Measurements from ENCODE around the gene CCDC171. TPM values are rescaled to one million over a fixed set of nuclear protein-coding genes. Genes with fewer than 3 reads are reported as not detected.

The CCDC171 gene
- total and polyA plus RNA-seq, 2 of the 13 experiments (the other 11 are each of a cell fraction or from before 2014, with no cell fraction given): 0.95 to 2.5 TPM

DNA sequence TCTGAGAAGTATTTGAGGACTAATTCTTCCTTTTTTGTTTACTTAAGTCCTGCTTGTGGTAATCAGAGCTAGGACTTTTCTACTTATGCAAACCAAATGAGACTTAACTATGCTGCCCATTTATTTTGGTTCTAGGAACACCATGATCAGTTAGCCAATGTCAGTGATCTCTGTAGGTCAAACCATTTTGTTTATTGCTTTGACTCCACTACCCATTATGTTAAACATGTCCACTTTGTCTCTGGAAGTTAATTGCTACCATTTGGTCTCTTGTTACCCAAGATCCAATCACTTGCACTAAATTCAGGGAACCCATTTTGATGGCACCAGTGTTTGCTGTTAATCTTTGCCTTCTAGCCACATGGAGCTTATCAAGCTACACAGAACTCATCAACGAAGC, 161.9 kb downstream of the CCDC171 start (continued):
- TF ChIP-seq, protein P1, sequence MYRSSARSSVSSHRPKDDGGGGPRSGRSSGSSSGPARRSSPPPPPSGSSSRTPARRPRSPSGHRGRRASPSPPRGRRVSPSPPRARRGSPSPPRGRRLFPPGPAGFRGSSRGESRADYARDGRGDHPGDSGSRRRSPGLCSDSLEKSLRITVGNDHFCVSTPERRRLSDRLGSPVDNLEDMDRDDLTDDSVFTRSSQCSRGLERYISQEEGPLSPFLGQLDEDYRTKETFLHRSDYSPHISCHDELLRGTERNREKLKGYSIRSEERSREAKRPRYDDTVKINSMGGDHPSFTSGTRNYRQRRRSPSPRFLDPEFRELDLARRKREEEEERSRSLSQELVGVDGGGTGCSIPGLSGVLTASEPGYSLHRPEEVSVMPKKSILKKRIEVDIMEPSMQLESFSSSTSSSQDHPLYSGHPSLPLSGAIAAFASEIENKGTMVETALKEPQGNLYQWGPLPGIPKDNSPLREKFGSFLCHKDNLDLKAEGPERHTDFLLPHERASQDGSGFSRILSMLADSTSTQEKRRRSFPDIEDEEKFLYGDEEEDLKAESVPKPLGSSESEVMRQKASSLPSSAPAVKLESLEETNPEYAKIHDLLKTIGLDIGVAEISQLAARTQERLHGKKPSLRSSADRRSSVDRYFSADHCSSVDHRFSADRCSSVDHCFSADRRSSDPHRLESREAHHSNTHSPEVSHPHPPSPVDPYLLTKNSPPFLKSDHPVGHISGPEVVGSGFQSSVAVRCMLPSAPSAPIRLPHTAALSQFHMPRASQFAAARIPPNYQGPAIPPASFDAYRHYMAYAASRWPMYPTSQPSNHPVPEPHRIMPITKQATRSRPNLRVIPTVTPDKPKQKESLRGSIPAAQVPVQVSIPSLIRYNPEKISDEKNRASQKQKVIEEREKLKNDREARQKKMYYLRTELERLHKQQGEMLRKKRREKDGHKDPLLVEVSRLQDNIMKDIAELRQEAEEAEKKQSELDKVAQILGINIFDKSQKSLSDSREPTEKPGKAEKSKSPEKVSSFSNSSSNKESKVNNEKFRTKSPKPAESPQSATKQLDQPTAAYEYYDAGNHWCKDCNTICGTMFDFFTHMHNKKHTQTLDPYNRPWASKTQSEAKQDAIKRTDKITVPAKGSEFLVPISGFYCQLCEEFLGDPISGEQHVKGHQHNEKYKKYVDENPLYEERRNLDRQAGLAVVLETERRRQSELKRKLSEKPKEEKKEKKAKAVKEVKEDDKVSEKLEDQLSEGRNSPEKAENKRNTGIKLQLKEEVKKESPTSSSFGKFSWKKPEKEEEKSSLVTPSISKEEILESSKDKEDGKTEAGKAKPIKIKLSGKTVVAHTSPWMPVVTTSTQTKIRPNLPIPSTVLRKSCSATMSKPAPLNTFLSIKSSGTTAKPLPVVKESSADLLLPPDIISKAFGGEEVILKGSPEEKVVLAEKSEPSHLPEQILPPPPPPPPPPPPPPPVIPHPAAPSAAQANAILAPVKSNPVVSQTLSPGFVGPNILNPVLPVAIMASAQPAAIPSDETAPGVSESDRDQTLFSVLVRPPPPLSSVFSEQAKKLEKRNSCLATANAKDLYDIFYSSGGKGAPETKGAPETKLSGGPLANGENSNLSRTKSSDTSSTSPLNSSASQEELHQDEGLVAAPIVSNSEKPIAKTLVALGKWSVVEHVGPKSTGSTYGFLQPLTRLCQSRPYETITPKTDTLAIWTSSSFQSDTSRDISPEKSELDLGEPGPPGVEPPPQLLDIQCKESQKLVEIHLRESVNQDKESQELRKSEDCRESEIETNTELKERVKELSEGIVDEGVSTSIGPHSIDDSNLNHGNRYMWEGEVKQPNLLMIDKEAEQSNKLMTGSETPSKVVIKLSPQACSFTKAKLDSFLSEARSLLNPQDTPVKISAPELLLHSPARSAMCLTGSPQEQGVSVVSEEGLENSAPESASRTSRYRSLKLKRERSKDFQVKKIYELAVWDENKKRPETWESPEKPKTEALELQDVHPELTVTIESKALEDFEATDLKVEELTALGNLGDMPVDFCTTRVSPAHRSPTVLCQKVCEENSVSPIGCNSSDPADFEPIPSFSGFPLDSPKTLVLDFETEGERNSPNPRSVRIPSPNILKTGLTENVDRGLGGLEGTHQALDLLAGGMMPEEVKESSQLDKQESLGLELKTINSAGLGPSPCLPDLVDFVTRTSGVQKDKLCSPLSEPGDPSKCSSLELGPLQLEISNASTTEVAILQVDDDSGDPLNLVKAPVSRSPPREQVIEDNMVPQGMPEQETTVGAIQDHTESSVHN (CRISPR knock-in tag; IDR thresholded peaks at IDR 0.05): no peak
- TF ChIP-seq, protein P2, sequence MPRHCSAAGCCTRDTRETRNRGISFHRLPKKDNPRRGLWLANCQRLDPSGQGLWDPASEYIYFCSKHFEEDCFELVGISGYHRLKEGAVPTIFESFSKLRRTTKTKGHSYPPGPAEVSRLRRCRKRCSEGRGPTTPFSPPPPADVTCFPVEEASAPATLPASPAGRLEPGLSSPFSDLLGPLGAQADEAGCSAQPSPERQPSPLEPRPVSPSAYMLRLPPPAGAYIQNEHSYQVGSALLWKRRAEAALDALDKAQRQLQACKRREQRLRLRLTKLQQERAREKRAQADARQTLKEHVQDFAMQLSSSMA (CRISPR knock-in tag; IDR thresholded peaks at IDR 0.05): no peak
- no peak for TF ChIP-seq ZNF329 (CRISPR knock-in tag; IDR thresholded peaks at IDR 0.05; ENCODE audit: low read depth)
- TF ChIP-seq, protein P3, sequence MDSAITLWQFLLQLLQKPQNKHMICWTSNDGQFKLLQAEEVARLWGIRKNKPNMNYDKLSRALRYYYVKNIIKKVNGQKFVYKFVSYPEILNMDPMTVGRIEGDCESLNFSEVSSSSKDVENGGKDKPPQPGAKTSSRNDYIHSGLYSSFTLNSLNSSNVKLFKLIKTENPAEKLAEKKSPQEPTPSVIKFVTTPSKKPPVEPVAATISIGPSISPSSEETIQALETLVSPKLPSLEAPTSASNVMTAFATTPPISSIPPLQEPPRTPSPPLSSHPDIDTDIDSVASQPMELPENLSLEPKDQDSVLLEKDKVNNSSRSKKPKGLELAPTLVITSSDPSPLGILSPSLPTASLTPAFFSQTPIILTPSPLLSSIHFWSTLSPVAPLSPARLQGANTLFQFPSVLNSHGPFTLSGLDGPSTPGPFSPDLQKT (CRISPR knock-in tag; IDR thresholded peaks at IDR 0.05; ENCODE audit: borderline replicate concordance): no peak
- no peak for TF ChIP-seq TBX3 (IDR thresholded peaks at IDR 0.05; ENCODE audit: borderline replicate concordance)
- no peak for TF ChIP-seq ZNF572 (CRISPR knock-in tag; IDR thresholded peaks at IDR 0.05)
- no peak for TF ChIP-seq ISX (CRISPR knock-in tag; conservative IDR thresholded peaks at IDR 0.05)
- no peak for TF ChIP-seq GLI4 (CRISPR knock-in tag; IDR thresholded peaks at IDR 0.05; ENCODE audit: borderline replicate concordance)
- TF ChIP-seq TP53 (CRISPR knock-in tag; conservative IDR thresholded peaks at IDR 0.05): no peak
- TF ChIP-seq MAFF (IDR thresholded peaks at IDR 0.05; ENCODE audit: low read depth, low read length): no peak
- TF ChIP-seq ZC3H13 (CRISPR knock-in tag; IDR thresholded peaks at IDR 0.05): no peak
- TF ChIP-seq RXRB (CRISPR knock-in tag; IDR thresholded peaks at IDR 0.05; ENCODE audit: borderline replicate concordance): no peak
- no peak for TF ChIP-seq SYNCRIP (IDR thresholded peaks at IDR 0.05; ENCODE audit: insufficient read depth, low read depth, low read length)
- no peak for TF ChIP-seq ZMYM4 (CRISPR knock-in tag; IDR thresholded peaks at IDR 0.05)

All from HepG2 (cell line).